Left lung (tissue), 10 donors: ENCODE data around the gene OR51A2. TPM values are rescaled to one million over a fixed set of nuclear protein-coding genes. Genes with fewer than 3 reads are reported as not detected.

Experiments
- ATAC-seq: fragments of 200-7000 bp; cut with Tn5 transposase; one replicate; pipeline ENCODE4 v1.9.1; 2020; ENCODE audit warnings: moderate library complexity
- DNase-seq, 4 donors: peaks; one replicate each; pipeline ENCODE4 v3.0.0-alpha.2; 2013 to 2020
- H3K27ac ChIP-seq, 2 donors: fragments of 200-600 bp; sonication (generic) in 1 of 2; one replicate each; pipeline versions ENCODE4 v1.5.0 to v1.8.0; 2020 to 2021
- H3K27me3 ChIP-seq, 2 donors: fragments of 200-600 bp; sonication (generic) in 1 of 2; one replicate each; pipeline versions ENCODE4 v1.5.0 to v1.8.0; 2020 to 2021
- H3K36me3 ChIP-seq, 2 donors: fragments of 200-600 bp; sonication (generic) in 1 of 2; one replicate each; pipeline versions ENCODE4 v1.5.0 to v1.8.0; 2020 to 2021
- H3K4me1 ChIP-seq, 2 donors: fragments of 200-600 bp; one replicate each; pipeline ENCODE4 v1.8.0; 2021
- H3K4me3 ChIP-seq, 2 donors: fragments of 200-600 bp; sonication (generic) in 1 of 2; one replicate each; pipeline versions ENCODE4 v1.5.0 to v1.8.0; 2020 to 2021; ENCODE audit warnings: mild to moderate bottlenecking in 1 of 2
- H3K9me3 ChIP-seq, 2 donors: fragments of 200-600 bp; sonication (generic) in 1 of 2; one replicate each; pipeline versions ENCODE4 v1.5.0 to v1.8.0; 2020 to 2021
- CTCF ChIP-seq, 2 donors: fragments of 200-600 bp; sonication (generic) in 1 of 2; IDR thresholded peaks; one replicate each; pipeline versions ENCODE4 v1.5.0 to v1.8.0; 2021; ENCODE audit warnings: antibody characterized with exemption in 2 of 2
- intact Hi-C, 2 donors: fragments of 100-400 bp; cut with DNase I; formaldehyde crosslinking; loops; one replicate each; pipeline versions ENCODE4 v1.11.2 to v1.14.2; 2022
- polyA plus RNA-seq, 6 donors: library from polyadenylated mRNA; unstranded; fragments of 120-200 nt; gene quantifications; one replicate each; pipeline ENCODE4 v1.2.1, GENCODE V29; 2013; ENCODE audit not compliant: insufficient read length in 6 of 6
- total RNA-seq, 2 donors: library from RNA; stranded (reverse); fragmentation: NEBNext Ultra II Directional; extraction: Animal tissue kit (Norgen Biotek cat#: 25700); gene quantifications; one replicate each; pipeline ENCODE4 v1.2.1, GENCODE V29; 2021
- donor health status: DM: no; HTN: yes; CAD: no.
- donor health status: DM: no; HTN: no; CAD: no.

OR51A2 gene
- total and polyA plus RNA-seq, 8 donors: not detected

- TF ChIP-seq CTCF (IDR thresholded peaks at IDR 0.05): no peak
- Histone ChIP-seq H3K27ac (no peak overlapping the region), H3K36me3 (no peaks in the 10 kb centered on the region), H3K9me3 (no peaks in the 10 kb centered on the region), H3K4me3 (no peak overlapping the region), H3K27me3 (no peaks in the 10 kb centered on the region), H3K4me1 (no peaks in the 10 kb centered on the region)
- ATAC-seq (no peak), DNase-seq (no peak)
- intact Hi-C loops: no loop called here
Measured at GRCh38 chr11:4957396-4957795, 1.9 kb upstream of the OR51A2 start.

- Histone ChIP-seq H3K4me1 (no peaks in the 10 kb centered on the region), H3K4me3 (no peak within 1 kb of the TSS), H3K27ac (no peak within 1 kb of the TSS), H3K36me3 (no peaks in the 10 kb centered on the region), H3K9me3 (no peaks in the 10 kb centered on the region), H3K27me3 (no peaks in the 10 kb centered on the region)
- TF ChIP-seq CTCF (IDR thresholded peaks at IDR 0.05): no peak
- intact Hi-C loops: no loop called here
- no peak for ATAC-seq
- DNase-seq: no peak
Measured at GRCh38 chr11:4947505-4947904, 8.0 kb downstream of the OR51A2 start, which contains the start of gene OR51A4. Gene OR51A4, minus strand, starts transcription at chr11:4947605. Its CDS starts 505 bp downstream, at chr11:4947100.

GRCh38 chr11:4936745-4937144 is 18.8 kb downstream of the OR51A2 start:
- no peak for DNase-seq
- Histone ChIP-seq H3K4me3 (no peak overlapping the region), H3K4me1 (no peaks in the 10 kb centered on the region), H3K36me3 (no peaks in the 10 kb centered on the region), H3K27me3 (no peaks in the 10 kb centered on the region), H3K27ac (no peak overlapping the region), H3K9me3 (no peaks in the 10 kb centered on the region)
- intact Hi-C loops: no loop called here
- no peak for TF ChIP-seq CTCF (IDR thresholded peaks at IDR 0.05)
- no peak for ATAC-seq

GRCh38 chr11:4932751-4933150 is 22.8 kb downstream of the OR51A2 start:
- no peak overlapping the region for H3K27ac ChIP-seq
- intact Hi-C loops: no loop called here
- no peaks in the 10 kb centered on the region for H3K36me3 ChIP-seq
- DNase-seq (no peak), ATAC-seq (no peak)
- TF ChIP-seq CTCF (IDR thresholded peaks at IDR 0.05): no peak
- H3K9me3 ChIP-seq: no peaks in the 10 kb centered on the region
- H3K4me3 ChIP-seq: no peak overlapping the region
- H3K27me3 ChIP-seq: no peaks in the 10 kb centered on the region
- H3K4me1 ChIP-seq: no peaks in the 10 kb centered on the region

- no peak for TF ChIP-seq CTCF (IDR thresholded peaks at IDR 0.05)
- no peak for ATAC-seq
- no peaks in the 10 kb centered on the region for H3K4me1 ChIP-seq
- no peaks in the 10 kb centered on the region for H3K36me3 ChIP-seq
- no peak overlapping the region for H3K4me3 ChIP-seq
- H3K27me3 ChIP-seq: no peaks in the 10 kb centered on the region
- H3K9me3 ChIP-seq: no peaks in the 10 kb centered on the region
- H3K27ac ChIP-seq: no peak overlapping the region
- no peak for DNase-seq
- intact Hi-C loops: no loop called here
Measured at GRCh38 chr11:4926608-4927007, 28.9 kb downstream of the OR51A2 start.
